H1 (cell line): ENCODE results near the gene STXBP6. TPM values are rescaled to one million over a fixed set of nuclear protein-coding genes. Genes with fewer than 3 reads are reported as not detected.

Experiments
- EGR1 ChIP-seq: IDR thresholded peaks from 2 replicates; pipeline ENCODE4 v1.6.1; 2011; ENCODE audit warnings: low read depth, low read length, borderline replicate concordance
- MAX ChIP-seq: IDR thresholded peaks from 2 replicates; pipeline ENCODE4 v1.6.1; 2012; ENCODE audit warnings: inconsistent platforms
- SIN3A ChIP-seq, 2 experiments: IDR thresholded peaks in 1 of 2; conservative IDR thresholded peaks in 1 of 2; 2 replicates each; pipeline ENCODE4 v1.6.1; 2011 to 2012; ENCODE audit warnings: low read length in 2 of 2, improper control_type of control experiment in 1 of 2, low read depth in 1 of 2, mild to moderate bottlenecking in 1 of 2
- SIRT6 ChIP-seq: IDR thresholded peaks from one replicate; pipeline ENCODE4 v1.7.1; 2012; ENCODE audit warnings: low read length, inconsistent platforms
- SP2 ChIP-seq: IDR thresholded peaks from 2 replicates; pipeline ENCODE4 v1.6.1; 2012; ENCODE audit warnings: mild to moderate bottlenecking, low read length, inconsistent platforms
- TAF1 ChIP-seq: IDR thresholded peaks from 2 replicates; pipeline ENCODE4 v1.6.1; 2011; ENCODE audit warnings: mild to moderate bottlenecking, low read depth, low read length
- YY1 ChIP-seq: IDR thresholded peaks from 2 replicates; pipeline ENCODE4 v1.6.1; 2011; ENCODE audit warnings: low read depth, mild to moderate bottlenecking, low read length
- polyA plus RNA-seq, 7 experiments: library from polyadenylated mRNA; depleted of rRNA in 3 of 7; stranded (reverse) in 5 of 7; unstranded in 2 of 7; fragments of >200 nt in 5 of 7; fragments of 200-250 nt in 2 of 7; gene quantifications; 1 replicate in 5 of 7; 2 replicates in 1 of 7; 4 replicates in 1 of 7; pipeline versions ENCODE4 v1.2.1 to v1.2.3, GENCODE V29; 2011 to 2013; ENCODE audit warnings: missing spikeins in 2 of 7, mixed read lengths in 2 of 7
- total RNA-seq: library from RNA; stranded (reverse); fragmentation: NEBNext Ultra II Directional; extraction: Animal tissue kit (Norgen Biotek cat#: 25700); gene quantifications from 2 replicates; pipeline ENCODE4 v1.2.1, GENCODE V29; 2021
- TF ChIP-seq, protein P1 (sequence below): IDR thresholded peaks from 2 replicates; pipeline ENCODE4 v1.6.1; 2011; ENCODE audit warnings: low read depth, mild to moderate bottlenecking, low read length; ENCODE audit not compliant: insufficient read depth

The STXBP6 gene
- total and polyA plus RNA-seq, 2 of the 8 experiments (the other 6 are each of a cell fraction or from before 2014, with no cell fraction given), result 9.4 to 18.1 TPM

GRCh38 chr14:25006031-25006430, 43.9 kb downstream of the STXBP6 start (continued):
- TF ChIP-seq, protein P1, sequence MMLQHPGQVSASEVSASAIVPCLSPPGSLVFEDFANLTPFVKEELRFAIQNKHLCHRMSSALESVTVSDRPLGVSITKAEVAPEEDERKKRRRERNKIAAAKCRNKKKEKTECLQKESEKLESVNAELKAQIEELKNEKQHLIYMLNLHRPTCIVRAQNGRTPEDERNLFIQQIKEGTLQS, result no peak
- TF ChIP-seq TAF1, result no peak
- TF ChIP-seq EGR1, result no peak
- TF ChIP-seq SIRT6, result no peak
- no peak for TF ChIP-seq YY1
- TF ChIP-seq SP2, result no peak
- no peak for TF ChIP-seq SIN3A (conservative IDR thresholded peaks at IDR 0.05 in 1 of 2, IDR thresholded peaks at IDR 0.05 in 1 of 2; ENCODE audit: low read depth in 1 of 2, low read length in 2 of 2)
- TF ChIP-seq MAX, result no peak
